HEK293T (cell line): Measurements from ENCODE around the gene FOXO3.

Experiments
- CTCF ChIA-PET: fragments of 350-600 bp; formaldehyde crosslinking; extraction: SDS; loops from one replicate; lab custom pipeline; 2021; ENCODE audit warnings: antibody characterized with exemption, inconsistent platforms; lab: Yijun Ruan, JAX
- POLR2A ChIA-PET: fragments of 350-600 bp; formaldehyde crosslinking; extraction: SDS; loops from one replicate; lab custom pipeline; 2020; ENCODE audit warnings: antibody characterized with exemption, inconsistent platforms; lab: Yijun Ruan, JAX
- DNase-seq: peaks from one replicate; pipeline ENCODE4 v3.0.0; 2012; ENCODE audit warnings: mixed read lengths; ENCODE audit errors: extremely low spot score
- ARNT ChIP-seq: fragments of 450-650 bp; IDR thresholded peaks from 2 replicates; pipeline ENCODE4 v1.6.1; 2017; ENCODE audit warnings: mild to moderate bottlenecking
- CTBP1 ChIP-seq: fragments of 450-650 bp; IDR thresholded peaks from 2 replicates; pipeline ENCODE4 v1.6.1; 2016; ENCODE audit warnings: borderline replicate concordance
- ELF4 ChIP-seq: fragments of 450-650 bp; IDR thresholded peaks from 2 replicates; pipeline ENCODE4 v1.6.1; 2017; ENCODE audit warnings: antibody characterized with exemption
- FOXA1 ChIP-seq: fragments of 450-650 bp; IDR thresholded peaks from 2 replicates; pipeline ENCODE4 v1.6.1; 2016; ENCODE audit warnings: mild to moderate bottlenecking
- FOXK2 ChIP-seq: fragments of 450-650 bp; IDR thresholded peaks from 2 replicates; pipeline ENCODE4 v1.6.1; 2016; ENCODE audit warnings: mild to moderate bottlenecking
- FOXM1 ChIP-seq: fragments of 450-650 bp; IDR thresholded peaks from 2 replicates; pipeline ENCODE4 v1.6.1; 2017; ENCODE audit warnings: mild to moderate bottlenecking, borderline replicate concordance
- HDGF ChIP-seq: fragments of 450-650 bp; IDR thresholded peaks from 2 replicates; pipeline ENCODE4 v1.6.1; 2017; ENCODE audit warnings: antibody characterized with exemption, borderline replicate concordance
- L3MBTL2 ChIP-seq: fragments of 450-650 bp; conservative IDR thresholded peaks from 2 replicates; pipeline ENCODE4 v1.6.1; 2016; ENCODE audit warnings: mild to moderate bottlenecking
- LEF1 ChIP-seq: fragments of 450-650 bp; IDR thresholded peaks from 2 replicates; pipeline ENCODE4 v1.6.1; 2017; ENCODE audit warnings: mild to moderate bottlenecking, borderline replicate concordance
- NFRKB ChIP-seq: fragments of 450-650 bp; IDR thresholded peaks from 2 replicates; pipeline ENCODE4 v1.6.1; 2016; ENCODE audit warnings: mild to moderate bottlenecking, moderate library complexity
- PKNOX1 ChIP-seq: fragments of 450-650 bp; IDR thresholded peaks from 2 replicates; pipeline ENCODE4 v1.6.1; 2016
- SP1 ChIP-seq: fragments of 450-650 bp; IDR thresholded peaks from 2 replicates; pipeline ENCODE4 v1.6.1; 2017
- SUZ12 ChIP-seq: fragments of 450-650 bp; IDR thresholded peaks from 2 replicates; pipeline ENCODE4 v1.6.1; 2016; ENCODE audit warnings: mild to moderate bottlenecking
- TARDBP ChIP-seq: fragments of 450-650 bp; IDR thresholded peaks from 2 replicates; pipeline ENCODE4 v1.6.1; 2016
- ZNF384 ChIP-seq: fragments of 450-650 bp; IDR thresholded peaks from 2 replicates; pipeline ENCODE4 v1.6.1; 2016

FOXO3 gene

GRCh38 chr6:108733706-108734265, 173.1 kb downstream of the FOXO3 start:
- no peak for TF ChIP-seq CTBP1
- TF ChIP-seq L3MBTL2 = no peak
- no peak for TF ChIP-seq ZNF384
- TF ChIP-seq FOXK2 = no peak
- no peak for TF ChIP-seq SUZ12
- TF ChIP-seq FOXA1 = no peak
- no peak for TF ChIP-seq HDGF
- no peak for TF ChIP-seq TARDBP
- no peak for TF ChIP-seq NFRKB
- TF ChIP-seq LEF1 = no peak
- TF ChIP-seq PKNOX1 = no peak
- no peak for TF ChIP-seq ELF4
- TF ChIP-seq ARNT = no peak
- no peak for TF ChIP-seq FOXM1
- TF ChIP-seq SP1 = no peak
- DNase-seq = no peak
- POLR2A ChIA-PET = no interaction called here
- CTCF ChIA-PET = no interaction called here
